Stimulated activated CD8-positive, alpha-beta memory T cell treated with anti-CD3 and anti-CD28 coated beads, Interleukin-15, amount 100 ng/mL, for 48 hours (primary cell): ENCODE results near the gene RFESD.
"Not testable (repeated sequence)": the region's sequence is repeated elsewhere in the genome, so short reads cannot be mapped to it uniquely, and the experiment has no call there.

Source experiments
- DNase-seq, 2 donors: peaks; one replicate each; pipeline ENCODE4 v3.0.0-alpha.2; 2020; ENCODE audit warnings: low read depth in 2 of 2

Gene RFESD

DNA sequence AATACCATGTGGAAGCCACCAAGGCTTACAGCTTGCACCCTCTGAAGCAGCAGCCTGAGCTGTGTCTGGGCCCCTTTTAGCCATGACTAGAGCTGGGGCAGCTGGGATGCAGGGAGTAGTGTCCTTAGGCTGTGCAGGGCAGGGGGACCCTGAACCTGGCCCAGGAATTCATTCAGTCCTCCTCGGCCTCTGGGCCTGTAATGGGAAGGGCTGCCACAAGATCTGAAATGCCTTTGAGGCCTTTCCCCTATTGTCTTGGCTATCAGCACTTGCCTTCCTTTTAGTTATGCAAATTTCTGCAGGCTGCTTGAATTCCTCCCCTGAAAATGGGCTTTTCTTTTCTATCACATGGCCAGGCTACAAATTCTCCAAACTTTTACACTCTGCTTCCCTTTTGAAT, 17.6 kb upstream of the RFESD start:
- DNase-seq: no peak

DNA sequence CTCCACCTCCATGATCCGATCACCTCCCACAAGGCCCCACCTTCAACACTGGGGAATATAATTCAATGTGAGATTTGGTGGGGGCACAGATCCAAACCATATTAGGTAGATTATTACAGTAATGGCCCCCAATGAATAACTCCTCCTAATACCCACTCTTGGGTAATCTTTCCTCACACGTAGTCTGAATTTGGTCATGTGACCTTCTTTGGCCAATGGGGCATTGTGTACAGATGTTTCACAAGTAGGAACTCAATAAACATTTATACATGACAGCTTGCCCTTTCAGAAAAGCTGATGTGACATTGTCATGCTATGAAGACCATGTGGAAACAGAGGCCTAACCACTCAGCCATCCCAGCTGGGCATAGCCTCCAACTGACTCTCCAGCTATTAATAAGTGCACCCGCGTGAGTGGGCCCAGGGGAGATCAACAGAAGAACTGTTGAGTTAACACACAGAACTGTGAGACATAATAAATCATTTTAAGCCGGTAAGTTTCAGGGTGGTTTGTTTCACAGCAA, 16.1 kb upstream of the RFESD start:
- DNase-seq: no peak

DNA sequence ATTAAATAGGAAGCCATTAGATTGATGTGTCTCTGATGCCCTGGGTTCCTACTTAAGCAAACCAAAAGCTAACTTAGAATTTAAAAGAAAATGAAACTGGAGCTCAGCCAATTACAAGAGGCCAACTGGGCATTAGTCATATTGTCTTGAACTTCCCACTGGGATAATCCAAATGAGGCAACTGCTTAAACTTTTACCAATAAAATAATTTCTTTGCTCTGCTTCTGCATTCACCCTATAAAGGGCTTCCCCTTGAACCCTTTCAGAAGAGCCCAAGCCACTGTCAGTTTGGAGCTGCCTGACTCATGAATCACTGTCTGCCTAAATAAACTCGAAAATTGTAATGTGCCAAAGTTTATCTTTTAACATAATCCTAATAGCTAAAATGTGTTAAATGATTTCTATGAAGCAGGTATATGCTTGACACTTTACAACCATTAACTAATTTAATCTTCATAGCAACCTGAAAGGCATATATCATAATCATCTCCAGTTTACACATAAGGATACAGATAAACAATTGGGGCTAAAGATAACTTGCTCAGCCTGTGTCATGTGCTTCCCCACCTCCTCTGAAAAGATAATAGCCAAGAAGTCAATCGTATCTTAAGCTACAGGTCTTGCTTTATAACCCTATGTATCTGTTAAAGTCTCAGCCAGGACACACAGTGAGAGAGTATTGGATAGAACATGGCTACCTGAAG, 15.2 kb upstream of the RFESD start:
- DNase-seq: no peak

DNA sequence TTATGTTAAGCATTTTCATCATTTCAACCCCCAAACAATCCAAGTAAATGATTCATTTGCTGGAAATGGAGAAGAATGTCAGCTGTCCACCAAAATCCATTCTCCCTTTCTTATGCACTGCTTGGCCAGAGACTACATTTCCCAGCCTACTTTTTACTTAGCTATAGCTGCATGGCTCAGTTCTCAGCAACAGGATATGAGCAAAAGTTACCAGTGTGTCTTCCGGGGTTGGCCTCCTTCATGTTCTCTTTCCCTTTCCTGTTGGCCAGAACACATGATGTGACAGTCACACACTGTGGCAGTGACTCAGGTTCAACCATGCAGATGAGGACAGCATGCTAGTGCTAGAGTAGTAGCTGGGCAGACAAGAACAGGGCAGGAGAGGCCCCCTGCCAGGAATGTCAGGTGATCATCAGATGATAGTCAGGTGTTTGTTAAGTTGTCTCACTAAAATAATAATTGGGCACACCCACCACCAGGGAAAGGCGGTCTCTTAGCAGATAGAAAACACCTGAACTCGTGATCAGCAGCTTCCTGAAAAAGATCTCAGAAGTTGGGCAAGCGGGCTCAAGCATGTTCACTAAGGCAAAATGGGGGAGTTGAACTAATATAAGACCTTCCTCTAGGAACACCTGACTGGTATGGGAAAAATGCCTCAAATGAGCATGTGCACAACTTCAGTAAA, 14.4 kb upstream of the RFESD start:
- DNase-seq: peak; percentile 56 to 62

DNA sequence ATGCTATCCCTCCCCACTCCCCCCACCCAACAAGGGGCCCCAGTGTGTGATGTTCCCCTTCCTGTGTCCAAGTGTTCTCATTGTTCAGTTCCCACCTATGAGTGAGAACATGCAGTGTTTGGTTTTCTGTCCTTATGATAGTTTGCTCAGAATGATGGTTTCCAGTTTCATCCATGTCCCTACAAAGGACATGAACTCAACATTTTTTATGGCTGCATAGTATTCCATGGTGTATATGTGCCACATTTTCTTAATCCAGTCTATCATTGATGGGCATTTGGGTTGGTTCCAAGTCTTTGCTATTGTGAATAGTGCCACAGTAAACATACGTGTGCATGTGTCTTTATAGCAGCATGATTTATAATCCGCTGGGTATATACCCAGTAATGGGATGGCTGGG, 13.6 kb upstream of the RFESD start:
- not testable (repeated sequence) for DNase-seq

DNA sequence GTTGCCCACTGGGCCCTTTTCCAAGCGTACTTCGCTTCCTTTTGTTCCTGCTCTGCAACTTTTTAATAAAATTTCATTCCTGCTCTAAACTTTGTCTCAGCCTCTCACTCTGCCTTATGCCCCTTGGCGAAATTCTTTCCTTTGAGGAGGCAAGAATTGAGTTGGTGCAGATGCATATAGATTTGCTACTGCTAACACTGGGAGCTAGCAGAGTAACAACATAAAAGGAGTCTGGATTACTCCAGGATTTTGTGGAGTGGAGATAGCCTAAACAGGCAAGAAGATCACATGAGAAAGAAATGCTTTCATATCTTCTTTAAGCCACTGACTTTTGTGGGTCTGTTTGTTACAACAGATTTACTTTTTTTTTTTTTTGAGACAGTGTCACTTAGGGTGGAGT, 12.9 kb upstream of the RFESD start:
- no peak for DNase-seq

DNA sequence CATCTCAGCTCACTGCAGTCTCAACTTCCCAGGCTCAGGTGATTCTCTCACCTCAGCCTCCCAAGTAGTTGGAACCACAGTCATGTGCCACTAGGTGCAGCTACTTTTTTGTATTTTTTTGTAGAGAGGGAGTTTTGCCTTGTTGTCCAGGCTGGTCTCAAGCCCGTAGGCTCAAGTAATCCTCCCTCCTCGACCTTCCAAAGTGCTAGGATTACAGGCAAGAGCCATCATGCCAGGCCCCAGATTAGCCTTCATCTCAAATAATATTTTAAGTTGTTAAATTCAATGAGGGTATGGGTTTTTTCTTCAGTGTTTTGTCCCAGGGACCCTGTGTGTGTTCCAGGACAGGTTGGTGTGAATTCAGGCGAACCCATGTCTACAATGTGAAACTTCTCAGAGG, 12.5 kb upstream of the RFESD start:
- DNase-seq: no peak

DNA sequence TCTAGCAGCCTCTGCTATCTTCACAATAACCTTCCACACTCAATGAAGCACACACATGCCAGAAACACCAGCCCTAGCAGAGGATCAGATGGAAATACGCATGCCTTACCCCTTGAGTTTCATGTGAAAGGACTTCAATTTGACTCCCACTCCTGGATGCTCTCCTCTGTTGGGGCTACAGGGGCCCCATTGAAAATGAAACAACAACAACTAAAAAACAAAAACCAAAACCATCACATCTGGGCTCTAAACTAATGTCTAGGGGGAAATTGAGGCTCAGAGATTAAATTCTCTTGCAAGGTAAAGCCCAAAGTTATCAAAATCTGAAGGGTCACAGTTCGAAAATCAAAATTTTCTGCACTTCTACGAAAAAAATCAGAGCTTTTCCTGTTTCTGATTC, 7.9 kb upstream of the RFESD start:
- no peak for DNase-seq

DNA sequence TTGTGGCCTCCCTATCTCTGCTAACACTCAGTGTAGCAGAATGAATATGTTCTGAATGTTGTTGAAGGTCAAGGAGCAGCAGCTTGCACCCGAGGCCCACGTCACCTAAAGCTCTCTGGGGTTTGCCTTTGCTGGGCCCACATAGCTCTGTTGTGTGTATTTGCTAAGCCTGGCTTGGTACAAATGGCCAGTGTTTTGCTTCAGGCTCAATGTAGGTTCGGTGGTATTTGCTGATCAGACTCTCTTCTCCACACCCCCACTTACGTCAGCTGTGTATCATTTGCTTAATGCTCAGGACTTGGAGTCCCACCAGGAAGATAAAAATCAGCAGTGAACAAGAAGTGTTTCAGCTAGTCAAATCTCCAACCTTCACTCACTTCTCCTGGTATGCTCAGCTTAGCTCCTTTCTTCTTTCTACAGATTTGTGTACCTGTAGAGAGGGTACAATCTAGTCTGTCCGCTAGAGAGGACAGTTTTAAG, 4.8 kb upstream of the RFESD start:
- no peak for DNase-seq

DNA sequence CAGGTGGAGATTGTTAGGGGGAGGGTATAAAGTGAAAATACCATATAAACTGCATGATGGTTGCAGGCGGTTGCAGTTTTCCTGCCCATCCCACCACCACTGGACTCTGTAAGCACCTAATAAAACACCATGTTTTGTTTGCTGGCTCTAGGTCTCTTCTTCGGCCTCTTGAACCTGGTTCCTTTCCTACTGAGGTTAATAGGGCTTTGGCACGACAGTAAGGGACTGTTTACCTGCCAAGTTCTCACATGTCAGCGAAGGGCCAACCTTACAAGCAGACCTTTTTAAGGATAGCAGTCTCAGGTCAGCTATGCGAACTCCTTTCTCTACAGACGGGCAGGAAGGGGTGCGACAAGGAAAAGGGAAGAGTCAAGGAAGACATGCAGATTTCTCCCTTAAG, 3.4 kb upstream of the RFESD start:
- no peak for DNase-seq

DNA sequence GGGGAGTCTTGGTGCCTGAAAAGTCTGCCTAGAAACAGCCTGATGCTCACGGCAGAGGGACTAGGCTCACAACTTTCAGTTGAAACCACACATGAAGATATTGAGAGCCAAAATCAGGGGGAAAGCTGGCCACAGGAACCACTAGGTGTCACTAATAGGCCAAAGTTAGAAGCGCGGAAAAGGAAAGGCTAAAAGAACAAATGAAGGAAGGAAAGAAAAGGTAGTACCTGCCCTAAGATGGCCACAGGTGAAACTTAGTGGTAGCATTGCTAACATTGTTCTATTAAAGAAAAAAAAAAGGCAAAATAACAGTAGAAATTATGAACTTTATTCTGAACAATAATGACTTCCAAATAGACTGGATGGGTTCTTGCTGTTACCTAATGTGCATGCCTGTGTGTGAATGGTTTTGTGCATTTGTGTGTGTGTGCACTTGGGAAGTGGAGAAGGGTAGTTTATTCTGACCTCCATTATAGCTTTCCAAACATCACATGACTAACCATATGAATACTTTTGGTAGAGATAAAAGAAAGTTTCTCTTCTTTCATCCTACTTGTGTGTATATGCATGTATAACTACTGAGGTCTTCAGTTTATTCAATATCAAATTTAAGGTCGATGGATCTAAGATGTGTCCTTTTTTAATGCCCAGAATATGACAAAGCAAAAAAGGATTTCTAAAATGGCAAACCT, 2.1 kb upstream of the RFESD start:
- peak in 1 of 2 donors; percentile 6 for DNase-seq

DNA sequence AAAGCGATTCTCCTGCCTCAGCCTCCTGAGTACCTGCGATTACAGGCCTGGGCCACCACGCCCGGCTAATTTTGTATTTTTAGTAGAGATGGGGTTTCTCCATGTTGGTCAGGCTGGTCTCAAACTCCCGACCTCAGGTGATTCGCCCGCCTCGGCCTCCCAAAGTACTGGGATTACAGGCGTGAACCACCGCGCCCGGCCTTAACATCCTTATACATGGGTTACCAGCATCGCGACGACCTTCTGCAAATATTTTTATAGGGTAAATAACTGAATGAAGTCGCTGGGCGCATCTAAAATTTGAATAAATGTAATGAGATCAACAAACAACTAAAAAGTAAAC, 380 bp upstream of the RFESD start:
- DNase-seq: not testable (repeated sequence)

DNA sequence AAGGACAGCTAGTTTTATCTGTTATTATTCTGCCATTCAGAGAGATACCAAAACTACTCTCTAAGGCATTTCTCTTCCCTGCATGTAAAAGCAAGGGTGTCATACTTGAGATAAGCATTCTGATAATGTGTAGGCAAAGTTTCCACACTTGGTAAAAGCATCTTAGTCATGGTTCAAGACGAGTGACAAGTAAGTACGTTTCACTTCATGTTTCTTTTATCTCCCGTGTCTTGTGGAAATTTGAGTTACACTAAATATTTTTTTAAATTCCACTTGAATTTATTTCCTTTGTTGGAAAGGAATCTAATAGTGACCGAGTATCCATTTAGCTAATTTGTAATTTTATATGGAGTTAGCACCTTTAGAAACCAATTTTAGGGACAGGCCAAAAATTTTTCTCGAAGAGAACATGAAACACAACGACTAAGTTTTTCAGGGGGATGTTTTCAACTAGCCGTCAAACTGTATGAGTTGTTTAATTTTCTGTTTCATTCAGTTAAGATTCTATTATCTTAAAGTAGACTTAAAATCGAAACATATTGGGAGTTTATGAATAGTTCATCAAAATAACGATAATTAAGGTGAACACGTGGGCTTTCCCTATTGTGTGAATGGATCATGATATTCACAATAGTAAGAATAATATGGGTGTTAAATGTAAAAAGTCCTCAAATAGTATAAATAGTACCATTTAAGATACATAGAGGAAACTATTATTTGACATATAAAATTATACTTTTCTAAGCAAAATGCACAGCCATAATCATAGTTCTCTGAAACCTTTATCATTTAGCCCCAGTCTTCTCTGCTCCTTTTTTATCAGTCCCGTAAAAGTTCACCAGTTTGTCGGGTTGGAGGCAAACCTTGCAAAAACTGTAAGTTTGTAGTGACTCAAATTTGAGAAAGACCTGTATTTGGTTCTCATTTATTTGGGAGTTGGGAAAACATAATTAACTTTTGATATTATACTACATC, 1.6 kb downstream of the RFESD start:
- DNase-seq: no peak

DNA sequence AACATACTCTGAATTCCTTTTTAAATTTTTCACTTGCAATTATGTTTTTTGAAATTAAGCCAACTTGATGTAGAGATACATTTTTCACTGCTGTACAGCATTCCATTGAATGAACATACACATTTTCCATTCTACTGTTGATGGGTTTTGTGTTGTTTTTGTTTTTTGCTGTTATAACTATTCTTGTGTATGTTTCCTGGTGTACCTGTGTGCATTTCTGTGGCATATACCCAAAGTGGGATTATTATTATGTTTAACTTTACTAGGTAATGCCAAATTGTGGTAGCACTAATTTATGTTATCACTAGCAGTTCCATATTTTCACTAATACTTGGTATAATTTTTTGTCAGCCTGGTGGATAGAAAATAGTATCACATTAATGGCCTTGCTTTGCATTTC, 2.7 kb downstream of the RFESD start:
- no peak for DNase-seq

DNA sequence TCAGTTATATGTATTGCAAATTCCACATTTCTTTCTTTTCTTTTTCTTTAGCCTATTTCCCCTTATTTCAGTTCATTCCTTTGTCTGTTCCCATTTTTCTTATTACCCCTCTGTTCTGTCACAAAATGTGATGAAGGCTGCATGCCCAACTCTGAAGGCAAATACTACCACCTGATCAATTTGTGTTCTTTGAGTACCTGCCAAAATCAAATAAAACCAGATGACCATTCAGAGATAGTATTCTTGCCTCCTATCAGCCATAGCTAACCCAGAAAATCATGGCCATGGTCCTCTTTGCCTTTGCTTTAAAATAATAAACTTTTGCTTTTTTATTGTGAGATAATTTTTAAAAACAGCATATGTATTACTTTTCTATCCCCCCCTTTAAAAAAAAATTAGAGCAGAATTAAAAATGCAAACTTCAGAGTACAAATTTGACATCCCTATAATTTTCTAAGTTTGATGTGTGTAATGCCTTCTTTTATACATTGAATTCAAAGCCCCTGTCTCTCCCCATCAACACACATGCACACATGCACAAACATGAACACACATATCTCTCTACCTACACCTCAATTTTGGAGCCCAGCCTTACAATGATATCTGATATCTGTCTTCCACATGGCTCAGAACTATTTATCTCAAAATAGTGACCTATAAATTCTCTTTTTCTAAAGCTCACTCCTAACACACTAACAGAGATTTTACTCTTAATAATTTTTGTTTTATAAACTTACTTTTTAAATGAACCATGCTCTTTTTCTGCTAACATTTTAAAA, 3.5 kb downstream of the RFESD start:
- DNase-seq: no peak

DNA sequence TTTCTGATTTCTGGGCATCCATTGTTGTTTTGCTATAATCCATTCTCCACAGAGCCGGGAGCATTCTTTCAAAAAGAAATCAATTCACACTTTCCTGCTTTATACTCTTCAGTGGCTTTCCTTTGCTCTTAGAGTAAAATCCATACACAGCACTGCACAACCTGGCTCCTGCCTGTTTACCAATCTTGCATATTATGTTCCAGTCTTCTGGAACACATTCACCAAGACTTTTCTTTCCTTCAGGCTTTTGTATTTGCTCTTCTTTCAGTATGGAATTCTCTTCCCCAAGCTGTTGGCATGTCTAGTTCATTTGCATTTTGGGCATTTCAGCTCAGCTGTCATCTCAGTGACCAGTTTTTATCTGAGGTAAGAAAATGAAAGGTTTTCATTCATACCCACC, 6.3 kb downstream of the RFESD start:
- no peak for DNase-seq

DNA sequence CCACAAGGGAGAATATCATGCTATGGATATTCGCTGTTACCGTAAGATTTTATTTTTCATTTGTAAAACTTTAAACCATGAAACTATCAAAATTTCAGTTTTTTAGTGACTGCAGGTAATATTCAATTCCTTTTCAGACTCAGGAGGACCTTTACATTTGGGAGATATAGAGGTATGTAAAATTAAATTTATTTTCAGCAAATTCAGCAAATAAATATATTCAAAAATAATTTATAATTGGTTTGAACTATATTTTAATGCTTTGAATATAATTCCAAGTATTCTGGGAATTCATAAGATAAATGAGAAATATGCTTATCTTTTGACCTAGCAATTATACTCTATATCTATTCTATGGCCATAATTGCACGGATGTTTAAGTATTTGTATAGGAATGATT, 7.6 kb downstream of the RFESD start:
- DNase-seq: no peak

DNA sequence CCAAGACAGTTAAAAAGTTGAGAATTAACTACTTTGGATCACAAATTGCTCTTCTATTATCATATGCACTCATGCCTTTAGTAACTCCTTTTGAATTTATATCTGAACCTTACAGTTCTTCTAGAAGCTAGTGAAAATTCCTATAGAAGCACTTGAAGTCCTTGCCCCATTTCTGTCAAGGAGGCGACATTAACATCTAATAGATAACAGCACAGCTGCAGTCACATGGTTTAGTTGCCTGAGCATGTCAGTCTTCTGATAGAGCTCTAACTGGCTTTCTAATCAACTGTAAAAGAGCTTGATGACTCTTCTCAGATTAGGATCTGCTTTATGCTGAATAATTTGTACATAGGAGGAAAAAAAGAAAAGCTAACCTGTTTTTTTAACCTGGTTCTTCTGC, 9.0 kb downstream of the RFESD start:
- DNase-seq: no peak

DNA sequence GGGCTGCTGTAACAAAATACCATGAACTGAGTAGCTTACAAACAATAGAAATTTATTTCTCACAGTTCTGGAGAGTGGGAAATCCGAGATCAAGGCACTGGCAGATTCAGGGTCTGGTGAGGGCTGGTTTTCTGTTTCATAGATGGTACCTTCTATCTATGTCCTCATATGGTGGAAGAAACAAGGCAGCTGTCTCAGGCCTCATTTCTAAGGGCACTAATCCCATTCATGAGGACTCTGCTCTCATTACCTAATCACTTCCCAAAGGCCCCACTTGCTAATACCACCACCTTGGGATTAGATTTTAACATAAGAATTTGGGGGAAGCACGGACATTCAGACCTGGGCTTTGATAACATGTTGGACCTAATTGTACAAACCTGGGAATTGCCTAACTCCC, 13.5 kb downstream of the RFESD start:
- DNase-seq: no peak

DNA sequence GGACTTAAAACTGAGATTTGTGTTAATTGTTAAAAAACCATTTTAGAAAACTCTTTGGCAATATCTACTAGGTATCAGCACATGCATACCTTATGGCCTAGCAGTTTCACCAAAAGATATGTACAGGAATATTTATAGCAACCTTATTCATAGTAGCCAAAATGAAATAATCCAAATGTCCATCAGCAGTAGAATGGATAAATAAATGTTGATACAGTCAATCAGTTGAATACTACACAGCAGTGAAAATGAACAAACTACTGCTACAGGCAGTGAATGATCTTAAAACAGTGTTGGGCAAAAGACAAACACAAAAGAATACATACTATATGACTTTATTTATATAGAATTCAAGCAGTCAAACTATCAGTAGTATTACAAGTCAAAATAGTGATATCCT, 16.4 kb downstream of the RFESD start:
- no peak for DNase-seq

DNA sequence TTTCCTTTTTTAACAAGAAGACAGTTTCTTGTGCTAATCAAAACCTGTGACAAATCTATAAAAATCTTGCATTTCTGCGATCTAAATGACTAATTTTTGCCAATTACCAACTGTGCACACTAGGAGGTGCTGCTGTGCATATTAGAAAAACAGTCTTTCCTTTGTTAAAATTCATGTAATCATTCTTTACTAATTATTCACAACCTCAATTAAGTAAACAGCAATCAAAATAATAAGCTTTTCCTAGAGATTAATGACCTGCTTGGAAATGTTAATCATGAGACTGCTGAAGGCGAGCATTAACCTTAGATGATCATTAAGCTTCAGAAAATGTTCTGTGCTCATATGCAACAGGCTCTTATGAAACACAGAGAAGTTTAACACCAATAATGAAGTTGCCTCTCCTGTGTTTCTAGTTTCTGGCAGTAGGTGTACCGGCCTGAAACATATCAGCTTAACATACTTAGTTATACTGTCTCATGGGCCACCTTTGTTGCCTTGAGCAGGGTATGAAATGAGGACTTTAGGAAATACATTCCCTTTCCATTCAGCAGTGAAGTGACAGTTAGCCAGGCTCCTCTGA, 17.7 kb downstream of the RFESD start:
- DNase-seq: no peak
